ENCODE data around the gene POLE2.
"Not testable (repeated sequence)": the region's sequence is repeated elsewhere in the genome, so short reads cannot be mapped to it uniquely, and the experiment has no call there.

Gene POLE2

GRCh38 chr14:49687942-49688700 lies at the start of gene POLE2:
Gene POLE2 (minus strand): TSS chr14:49688214. CDS start chr14:49688203, 11 bp downstream.
- peak; percentile 91 for DNase-seq

GRCh38 chr14:49735669-49736068 lies 47.7 kb upstream of the POLE2 start:
- DNase-seq = not testable (repeated sequence)

GRCh38 chr14:49733836-49734235 lies 45.8 kb upstream of the POLE2 start:
- DNase-seq = peak; percentile 38

- DNase-seq = no peak
Observed at GRCh38 chr14:49732896-49733295, 44.9 kb upstream of the POLE2 start.

- no peak for DNase-seq
Observed at GRCh38 chr14:49727171-49727570, 39.2 kb upstream of the POLE2 start.

- DNase-seq = not testable (repeated sequence)
Observed at GRCh38 chr14:49721733-49722435, 33.9 kb upstream of the POLE2 start.

GRCh38 chr14:49720744-49721143 lies 32.7 kb upstream of the POLE2 start:
- DNase-seq = no peak

- DNase-seq = not testable (repeated sequence)
Observed at GRCh38 chr14:49710993-49711392, 23.0 kb upstream of the POLE2 start.

GRCh38 chr14:49704471-49704870 lies 16.5 kb upstream of the POLE2 start:
- DNase-seq = not testable (repeated sequence)

GRCh38 chr14:49703965-49704364 lies 16.0 kb upstream of the POLE2 start:
- peak; percentile 93 for DNase-seq

- peak; percentile 36 for DNase-seq
Observed at GRCh38 chr14:49702725-49703124, 14.7 kb upstream of the POLE2 start.

- DNase-seq = not testable (repeated sequence)
Observed at GRCh38 chr14:49693735-49694124, 5.7 kb upstream of the POLE2 start.

- peak; percentile 93 for DNase-seq
Observed at GRCh38 chr14:49692811-49693734, 5.1 kb upstream of the POLE2 start, which contains the start of gene KLHDC1. Gene KLHDC1 (plus strand): TSS chr14:49693120. CDS start chr14:49693195, 75 bp downstream.

GRCh38 chr14:49692193-49692757 lies 4.3 kb upstream of the POLE2 start:
- no peak for DNase-seq

GRCh38 chr14:49691031-49691430 lies 3.0 kb upstream of the POLE2 start:
- DNase-seq = peak; percentile 53

GRCh38 chr14:49688701-49689030 lies 652 bp upstream of the POLE2 start:
- no peak for DNase-seq

- DNase-seq = no peak
Observed at GRCh38 chr14:49686425-49686824, 1.6 kb downstream of the POLE2 start.

GRCh38 chr14:49679271-49679670 lies 8.7 kb downstream of the POLE2 start:
- no peak for DNase-seq

GRCh38 chr14:49677643-49678042 lies 10.4 kb downstream of the POLE2 start:
- no peak for DNase-seq

GRCh38 chr14:49673586-49673985 lies 14.4 kb downstream of the POLE2 start:
- no peak for DNase-seq

GRCh38 chr14:49670475-49670874 lies 17.5 kb downstream of the POLE2 start:
- no peak for DNase-seq

GRCh38 chr14:49659526-49660455 lies 28.2 kb downstream of the POLE2 start:
- no peak for DNase-seq
